ENCODE measurements around the gene PDLIM7. TPM values are rescaled to one million over a fixed set of nuclear protein-coding genes. Genes with fewer than 3 reads are reported as not detected.

Gene PDLIM7
- total and polyA plus RNA-seq, 2 of the 8 experiments (the other 6 are each of a cell fraction or from before 2014, with no cell fraction given) = 67.3 to 94.2 TPM

- no peaks in the 10 kb centered on the region for H3K79me2 ChIP-seq (ENCODE audit: control insufficient read depth in 1 of 2, insufficient read depth in 2 of 2, low read length in 2 of 2)
- H2BK5ac ChIP-seq (ENCODE audit: low read depth, low read length) = no peak overlapping the region
- no peak overlapping the region for H3K27ac ChIP-seq (ENCODE audit: low read depth, low read length)
- H2AK5ac ChIP-seq (ENCODE audit: low read depth, low read length) = no peak overlapping the region
- H2BK20ac ChIP-seq (ENCODE audit: low read length) = no peak overlapping the region
- no peak overlapping the region for H3K56ac ChIP-seq (replicated peaks; ENCODE audit: insufficient read length, low read depth, low read length)
- peaks cover 0 to 18% (median 9%) of the 10 kb centered on the region in 4 experiments; a peak in 6 of 7 replicates for H3K4me1 ChIP-seq (replicated peaks in 1 of 4; ENCODE audit: control insufficient read depth in 3 of 4, insufficient read depth in 4 of 4, low read length in 3 of 4)
- WGBS, 2 experiments (ENCODE audit: extremely low coverage in 1 of 2, insufficient coverage in 1 of 2, insufficient read length in 1 of 2, insufficient replicate concordance in 2 of 2, low coverage in 1 of 2, low lambda C conversion rate in 2 of 2, missing lambda C conversion rate in 1 of 2) = 91% methylated on average over 17 of the region's 26 CpGs; no CpG with 5 or more reads in 1 of the 2 experiments
- ChIA-PET POLR2A (ENCODE audit: partially characterized antibody) (interaction anchor here (5.1 to 67.5 kb wide), 5 partner anchors 18 to 56 kb away, joined by 21 to 3349 read pairs (median 143); partner anchors contain the start of genes DBN1, DOK3, GRK6 and PDLIM7), CTCF (ENCODE audit: partially characterized antibody) (interaction anchor here (0.6 to 23.6 kb wide), 13 partner anchors 8 to 473 kb away, joined by 3 to 430 read pairs (median 5); partner anchors contain the start of genes F12, GRK6, PFN3 and SLC34A1)
- H3K79me1 ChIP-seq (ENCODE audit: low read depth, low read length) = no peaks in the 10 kb centered on the region; the same call in 1 of the 2 replicates
- peaks cover 0 to 11% (median 1%) of the 10 kb centered on the region in 4 experiments; a peak in 5 of 7 replicates for H3K27me3 ChIP-seq (replicated peaks in 1 of 4; ENCODE audit: control insufficient read depth in 3 of 4, extremely low read depth in 1 of 4, insufficient read depth in 3 of 4, low read length in 3 of 4)
- H3K18ac ChIP-seq (ENCODE audit: extremely low read depth, low read length) = no peak overlapping the region; the same call in 1 of the 2 replicates
- H4K5ac ChIP-seq (ENCODE audit: insufficient read length, low read depth, low read length) = no peak overlapping the region
- H2AFZ ChIP-seq (ENCODE audit: low read length) = no peak overlapping the region
- no peak overlapping the region for H3K23ac ChIP-seq (ENCODE audit: insufficient read length)
- peaks cover 2 to 12% (median 5%) of the 10 kb centered on the region in 4 experiments; a peak in 3 of 8 replicates for H3K36me3 ChIP-seq (ENCODE audit: control insufficient read depth in 2 of 4, insufficient read depth in 4 of 4, low read length in 3 of 4)
- peaks cover 0 to 10% of the 10 kb centered on the region in 2 experiments for H4K20me1 ChIP-seq (replicated peaks in 1 of 2; ENCODE audit: control insufficient read depth in 1 of 2, insufficient read depth in 2 of 2, low read length in 2 of 2)
- H3K9ac ChIP-seq (replicated peaks in 1 of 4; ENCODE audit: extremely low read depth in 1 of 4, low read depth in 3 of 4, low read length in 3 of 4) = no peak overlapping the region
- no peak overlapping the region for H2BK15ac ChIP-seq (ENCODE audit: low read length)
- no peak overlapping the region for H2BK12ac ChIP-seq (ENCODE audit: low read depth, low read length)
- DNase-seq (ENCODE audit: low read depth in 1 of 2, low spot score in 2 of 2) (no peak), FAIRE-seq (no peak)
- no peak overlapping the region for H4K91ac ChIP-seq (replicated peaks; ENCODE audit: insufficient read length, low read length)
- H2BK120ac ChIP-seq (replicated peaks; ENCODE audit: low read depth, low read length) = no peak overlapping the region
- H3K4me3 ChIP-seq (ENCODE audit: extremely low read depth in 1 of 4, insufficient read depth in 2 of 4, low read depth in 3 of 4, low read length in 4 of 4) = no peak overlapping the region
- no peak overlapping the region for H3K4ac ChIP-seq (replicated peaks; ENCODE audit: insufficient read length, low read depth, low read length)
- H3K9me3 ChIP-seq (ENCODE audit: insufficient read depth in 2 of 2, low read depth in 1 of 2, low read length in 1 of 2) = no peaks in the 10 kb centered on the region
- no peak overlapping the region for H4K8ac ChIP-seq (ENCODE audit: extremely low read depth, insufficient read depth, low read length)
- H3K14ac ChIP-seq (ENCODE audit: insufficient read length) = no peak overlapping the region
- TF ChIP-seq GABPA (IDR thresholded peaks at IDR 0.05; ENCODE audit: borderline replicate concordance, insufficient read depth, low read length) (no peak), ATF2 (IDR thresholded peaks at IDR 0.05; ENCODE audit: low read length) (no peak), RAD21 (IDR thresholded peaks at IDR 0.05 in 1 of 2, conservative IDR thresholded peaks at IDR 0.05 in 1 of 2; ENCODE audit: low read depth in 2 of 2, low read length in 2 of 2) (no peak), CBX8 (IDR thresholded peaks at IDR 0.05; ENCODE audit: borderline replicate concordance, low read depth, low read length) (no peak), BCL11A (IDR thresholded peaks at IDR 0.05; ENCODE audit: low read depth in 2 of 2, low read length in 2 of 2) (no peak)
- TF ChIP-seq, protein P1, sequence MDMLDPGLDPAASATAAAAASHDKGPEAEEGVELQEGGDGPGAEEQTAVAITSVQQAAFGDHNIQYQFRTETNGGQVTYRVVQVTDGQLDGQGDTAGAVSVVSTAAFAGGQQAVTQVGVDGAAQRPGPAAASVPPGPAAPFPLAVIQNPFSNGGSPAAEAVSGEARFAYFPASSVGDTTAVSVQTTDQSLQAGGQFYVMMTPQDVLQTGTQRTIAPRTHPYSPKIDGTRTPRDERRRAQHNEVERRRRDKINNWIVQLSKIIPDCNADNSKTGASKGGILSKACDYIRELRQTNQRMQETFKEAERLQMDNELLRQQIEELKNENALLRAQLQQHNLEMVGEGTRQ (IDR thresholded peaks at IDR 0.05; ENCODE audit: low read length) = no peak
- TF ChIP-seq, protein P2, sequence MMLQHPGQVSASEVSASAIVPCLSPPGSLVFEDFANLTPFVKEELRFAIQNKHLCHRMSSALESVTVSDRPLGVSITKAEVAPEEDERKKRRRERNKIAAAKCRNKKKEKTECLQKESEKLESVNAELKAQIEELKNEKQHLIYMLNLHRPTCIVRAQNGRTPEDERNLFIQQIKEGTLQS (IDR thresholded peaks at IDR 0.05; ENCODE audit: insufficient read depth, low read depth, low read length) = no peak
- H3K23me2 ChIP-seq (ENCODE audit: low read depth, low read length) = peaks cover 2% of the 10 kb centered on the region
- no peak overlapping the region for H3K4me2 ChIP-seq (ENCODE audit: insufficient read depth in 1 of 2, low read depth in 2 of 2, low read length in 2 of 2)
Observed at GRCh38 chr5:177440990-177441780, 56.2 kb downstream of the PDLIM7 start.

All from H1 (cell line).